Measurements from ENCODE around the gene CENPO.

The CENPO gene

DNA sequence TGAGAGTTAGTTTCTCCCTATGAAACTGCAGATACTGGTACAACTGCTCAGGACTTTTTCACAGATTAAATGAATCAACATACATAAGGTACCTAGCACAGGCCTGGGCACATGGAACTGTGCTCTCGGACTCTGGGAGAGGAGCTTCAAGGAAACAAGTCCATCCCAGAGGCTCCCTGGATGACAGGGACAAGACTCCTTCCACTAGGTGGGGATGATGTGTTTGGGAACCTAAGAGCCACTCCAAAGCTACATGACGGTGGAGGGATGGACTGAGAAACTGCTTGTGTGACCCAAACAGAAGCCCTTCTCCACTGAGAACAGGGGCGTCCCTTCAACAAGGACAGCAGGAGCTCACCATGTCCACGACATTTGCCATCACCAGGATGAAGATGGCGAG is 37.1 kb downstream of the CENPO start:
- DNase-seq (ENCODE audit: low spot score) = peak; percentile 63
- Histone ChIP-seq H3K4me3 (no peak overlapping the region), H3K27ac (no peak overlapping the region)
- TF ChIP-seq, protein P1, sequence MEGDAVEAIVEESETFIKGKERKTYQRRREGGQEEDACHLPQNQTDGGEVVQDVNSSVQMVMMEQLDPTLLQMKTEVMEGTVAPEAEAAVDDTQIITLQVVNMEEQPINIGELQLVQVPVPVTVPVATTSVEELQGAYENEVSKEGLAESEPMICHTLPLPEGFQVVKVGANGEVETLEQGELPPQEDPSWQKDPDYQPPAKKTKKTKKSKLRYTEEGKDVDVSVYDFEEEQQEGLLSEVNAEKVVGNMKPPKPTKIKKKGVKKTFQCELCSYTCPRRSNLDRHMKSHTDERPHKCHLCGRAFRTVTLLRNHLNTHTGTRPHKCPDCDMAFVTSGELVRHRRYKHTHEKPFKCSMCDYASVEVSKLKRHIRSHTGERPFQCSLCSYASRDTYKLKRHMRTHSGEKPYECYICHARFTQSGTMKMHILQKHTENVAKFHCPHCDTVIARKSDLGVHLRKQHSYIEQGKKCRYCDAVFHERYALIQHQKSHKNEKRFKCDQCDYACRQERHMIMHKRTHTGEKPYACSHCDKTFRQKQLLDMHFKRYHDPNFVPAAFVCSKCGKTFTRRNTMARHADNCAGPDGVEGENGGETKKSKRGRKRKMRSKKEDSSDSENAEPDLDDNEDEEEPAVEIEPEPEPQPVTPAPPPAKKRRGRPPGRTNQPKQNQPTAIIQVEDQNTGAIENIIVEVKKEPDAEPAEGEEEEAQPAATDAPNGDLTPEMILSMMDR (IDR thresholded peaks at IDR 0.05) = no peak

- no peak overlapping the region for H3K27ac ChIP-seq
- H3K4me3 ChIP-seq = no peak overlapping the region
- TF ChIP-seq, protein P1 (IDR thresholded peaks at IDR 0.05) = no peak
- DNase-seq (ENCODE audit: low spot score) = peak; percentile 60
These were observed 37.6 kb downstream of the CENPO start for GRCh38 chr2:24830786-24831185.

- TF ChIP-seq, protein P1 (IDR thresholded peaks at IDR 0.05) = no peak
- peak; percentile 62 for DNase-seq (ENCODE audit: low spot score)
- no peak overlapping the region for H3K4me3 ChIP-seq
- no peak overlapping the region for H3K27ac ChIP-seq
These were observed 38.2 kb downstream of the CENPO start for GRCh38 chr2:24831221-24832072.

DNA sequence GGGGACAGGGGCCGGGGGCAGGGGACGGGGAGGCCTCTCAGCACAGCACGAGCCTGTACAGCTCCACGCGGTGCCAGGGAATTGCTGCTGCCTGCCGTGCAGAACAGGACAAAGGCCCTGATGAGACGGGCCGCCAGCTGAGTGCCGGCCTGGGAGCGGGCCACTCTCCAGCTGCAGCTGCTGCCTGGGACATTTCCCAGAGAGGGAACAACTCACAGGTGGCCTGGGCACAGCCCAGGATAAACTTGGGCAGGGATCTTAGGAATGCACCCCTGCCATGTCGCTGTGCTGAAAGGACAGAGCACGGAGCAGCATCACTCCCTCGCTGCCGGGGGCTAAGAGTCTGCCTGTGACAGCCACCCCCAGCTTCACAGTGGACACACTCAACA is 38.8 kb downstream of the CENPO start:
- DNase-seq (ENCODE audit: low spot score) = no peak
- H3K27ac ChIP-seq = no peak overlapping the region
- no peak overlapping the region for H3K4me3 ChIP-seq
- TF ChIP-seq, protein P1 (IDR thresholded peaks at IDR 0.05) = no peak

GRCh38 chr2:24832521-24832920 is 39.3 kb downstream of the CENPO start:
- no peak for DNase-seq (ENCODE audit: low spot score)
- H3K27ac ChIP-seq = no peak overlapping the region
- no peak overlapping the region for H3K4me3 ChIP-seq
- TF ChIP-seq, protein P1 (IDR thresholded peaks at IDR 0.05) = no peak

DNA sequence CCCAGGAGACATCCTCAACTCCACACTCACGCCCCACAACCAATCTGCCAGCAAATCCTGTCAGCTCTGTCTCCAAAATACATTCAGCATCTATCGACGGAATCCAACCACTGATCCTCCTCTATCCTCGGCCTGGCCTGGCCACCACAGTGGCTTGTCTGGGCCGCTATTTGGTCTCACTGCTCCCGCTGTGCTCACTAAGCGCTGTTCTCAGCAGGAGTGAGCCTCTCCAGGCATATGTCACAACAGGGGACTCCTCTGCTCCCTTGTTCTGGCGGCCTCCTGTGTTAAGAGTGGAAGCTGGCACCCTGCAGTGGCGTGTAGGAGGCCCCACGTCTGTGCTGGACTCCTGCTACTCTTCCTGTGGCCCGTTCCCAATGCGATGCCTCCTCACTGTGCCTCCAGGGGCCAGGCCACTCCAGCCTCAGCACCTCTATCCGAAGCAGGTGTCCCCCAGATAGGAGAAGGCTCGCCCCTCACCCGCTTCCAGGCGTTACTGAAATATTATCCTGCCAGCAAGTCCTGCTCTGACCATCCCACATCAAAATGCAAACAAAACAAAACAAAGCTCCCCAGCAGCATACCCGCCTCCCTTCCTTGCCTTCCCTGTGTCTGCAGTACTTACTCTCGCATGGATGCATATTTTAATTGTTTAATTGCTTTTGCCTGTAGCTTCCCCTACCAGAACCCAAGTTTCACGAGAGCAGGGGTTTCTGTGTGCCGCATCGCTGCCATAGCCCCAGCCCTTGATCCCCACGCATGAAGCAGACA is 39.9 kb downstream of the CENPO start:
- Histone ChIP-seq H3K27ac (no peak overlapping the region), H3K4me3 (no peak overlapping the region)
- TF ChIP-seq, protein P1 (IDR thresholded peaks at IDR 0.05) = no peak
- no peak for DNase-seq (ENCODE audit: low spot score)
